Measurements from ENCODE around the gene CHRNA3.

DNA sequence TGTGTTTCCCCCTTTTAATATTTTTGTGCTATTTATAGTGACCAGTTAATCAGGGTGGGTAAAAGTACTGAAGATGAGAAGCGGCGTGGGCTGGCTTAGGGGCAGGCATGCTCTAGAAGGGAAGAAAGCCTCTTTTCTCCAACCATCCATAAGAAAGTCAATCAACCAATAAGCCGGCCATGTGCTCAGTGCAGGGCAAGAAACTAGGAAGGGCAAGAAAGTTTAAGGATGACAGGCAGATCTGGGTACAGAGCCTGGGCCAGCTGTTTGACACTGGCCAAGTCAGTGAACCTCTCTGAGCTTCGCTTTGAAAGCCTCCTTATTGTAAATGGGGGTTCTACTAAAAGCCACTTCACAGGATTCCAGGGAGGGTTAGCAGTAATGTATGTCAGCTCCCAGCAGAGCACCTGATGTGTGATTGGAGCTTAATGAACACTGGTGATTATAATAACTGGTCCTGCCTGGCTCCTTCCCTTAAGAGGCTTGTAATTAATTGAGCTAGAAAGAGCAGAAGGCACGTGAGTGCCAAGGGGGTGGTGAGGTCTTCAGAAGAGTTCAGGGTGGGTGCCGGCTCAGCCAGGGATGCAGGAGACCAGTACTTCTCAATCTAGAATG is 5.7 kb upstream of the CHRNA3 start:
- TF ChIP-seq CTCF (IDR thresholded peaks at IDR 0.05), result no peak
- TF ChIP-seq EZH2 (IDR thresholded peaks at IDR 0.05; ENCODE audit: borderline replicate concordance, insufficient read depth, low read depth, low read length, poor library complexity, severe bottlenecking), result no peak
